Skeletal muscle satellite cell (primary cell): ENCODE data around the gene SAMD9.
"Not testable (repeated sequence)": the region's sequence is repeated elsewhere in the genome, so short reads cannot be mapped to it uniquely, and the experiment has no call there.

ENCODE experiments used
- H3K27me3 ChIP-seq: 2 replicates; pipeline ENCODE4 v1.7.0; 2013; ENCODE audit warnings: low read length; ENCODE audit not compliant: control insufficient read depth, insufficient read depth
- H3K36me3 ChIP-seq: 2 replicates; pipeline ENCODE4 v1.7.0; 2013; ENCODE audit warnings: mild to moderate bottlenecking, control low read depth, low read length; ENCODE audit not compliant: insufficient read depth
- H3K4me1 ChIP-seq: 2 replicates; pipeline ENCODE4 v1.7.0; 2013; ENCODE audit warnings: low read length; ENCODE audit not compliant: control insufficient read depth, insufficient read depth
- H3K4me2 ChIP-seq: 2 replicates; pipeline ENCODE4 v1.7.0; 2013; ENCODE audit warnings: mild to moderate bottlenecking, low read length
- H3K4me3 ChIP-seq: 2 replicates; pipeline ENCODE4 v1.7.0; 2013; ENCODE audit warnings: low read length
- H3K9ac ChIP-seq: 2 replicates; pipeline ENCODE4 v1.7.0; 2013; ENCODE audit warnings: mild to moderate bottlenecking, low read depth, low read length, moderate library complexity
- H3K9me3 ChIP-seq: replicated peaks from 2 replicates; pipeline ENCODE4 v1.7.0; 2013; ENCODE audit warnings: mild to moderate bottlenecking, control low read depth, low read length

The SAMD9 gene

GRCh38 chr7:93119191-93119905 lies 1.6 kb upstream of the SAMD9 start:
- no peaks in the 10 kb centered on the region for H3K9me3 ChIP-seq

GRCh38 chr7:93117327-93117726 lies 452 bp downstream of the SAMD9 start:
- peak overlapping the region; percentile 74 for H3K4me2 ChIP-seq
- H3K36me3 ChIP-seq, result no peaks in the 10 kb centered on the region
- no peaks in the 10 kb centered on the region for H3K27me3 ChIP-seq
- H3K9me3 ChIP-seq, result no peaks in the 10 kb centered on the region
- H3K9ac ChIP-seq, result peak overlapping the region; percentile 77
- H3K4me1 ChIP-seq, result peaks cover 38% of the 10 kb centered on the region
- H3K4me3 ChIP-seq, result peak overlapping the region; percentile 71

More at GRCh38 chr7:93119191-93119905, 1.6 kb upstream of the SAMD9 start:
- no peaks in the 10 kb centered on the region for H3K36me3 ChIP-seq
- H3K9ac ChIP-seq, result no peak overlapping the region
- H3K4me1 ChIP-seq, result peaks cover 38% of the 10 kb centered on the region
- H3K27me3 ChIP-seq, result no peaks in the 10 kb centered on the region
- peak overlapping the region; percentile 17 for H3K4me2 ChIP-seq
- no peak overlapping the region for H3K4me3 ChIP-seq

GRCh38 chr7:93115796-93116195 lies 2.0 kb downstream of the SAMD9 start:
- Histone ChIP-seq H3K36me3 (no peaks in the 10 kb centered on the region), H3K27me3 (no peaks in the 10 kb centered on the region), H3K4me3 (peak overlapping the region; percentile 71), H3K9ac (peak overlapping the region; percentile 77), H3K4me2 (peak overlapping the region; percentile 74), H3K9me3 (no peaks in the 10 kb centered on the region), H3K4me1 (peaks cover 38% of the 10 kb centered on the region)

GRCh38 chr7:93108003-93108402 lies 9.8 kb downstream of the SAMD9 start:
- Histone ChIP-seq H3K4me2 (no peak overlapping the region), H3K9ac (no peak overlapping the region), H3K27me3 (no peaks in the 10 kb centered on the region), H3K4me1 (no peaks in the 10 kb centered on the region), H3K36me3 (peaks cover 21% of the 10 kb centered on the region), H3K9me3 (no peaks in the 10 kb centered on the region), H3K4me3 (no peak overlapping the region)

- H3K27me3 ChIP-seq, result no peaks in the 10 kb centered on the region
- H3K4me1 ChIP-seq, result no peaks in the 10 kb centered on the region
- no peak overlapping the region for H3K4me2 ChIP-seq
- H3K9me3 ChIP-seq, result no peaks in the 10 kb centered on the region
- H3K9ac ChIP-seq, result no peak overlapping the region
- H3K36me3 ChIP-seq, result no peaks in the 10 kb centered on the region
- H3K4me3 ChIP-seq, result no peak overlapping the region
Measured at GRCh38 chr7:93097388-93097787, 20.4 kb downstream of the SAMD9 start.

GRCh38 chr7:93092757-93093370 lies 24.9 kb downstream of the SAMD9 start:
- no peak overlapping the region for H3K9ac ChIP-seq
- H3K4me3 ChIP-seq, result no peak overlapping the region
- no peaks in the 10 kb centered on the region for H3K9me3 ChIP-seq

GRCh38 chr7:93073357-93073756 lies 44.4 kb downstream of the SAMD9 start:
- not testable (repeated sequence) for H3K9ac ChIP-seq, H3K36me3 ChIP-seq, H3K4me3 ChIP-seq, H3K9me3 ChIP-seq, H3K4me2 ChIP-seq, H3K27me3 ChIP-seq, H3K4me1 ChIP-seq

More at GRCh38 chr7:93092757-93093370, 24.9 kb downstream of the SAMD9 start:
- Histone ChIP-seq H3K4me2 (no peak overlapping the region), H3K36me3 (no peaks in the 10 kb centered on the region), H3K4me1 (no peaks in the 10 kb centered on the region), H3K27me3 (peaks cover 24% of the 10 kb centered on the region)

GRCh38 chr7:93062599-93062998 lies 55.2 kb downstream of the SAMD9 start:
- no peaks in the 10 kb centered on the region for H3K36me3 ChIP-seq
- no peaks in the 10 kb centered on the region for H3K4me1 ChIP-seq
- H3K27me3 ChIP-seq, result peaks cover 12% of the 10 kb centered on the region
- no peak overlapping the region for H3K4me2 ChIP-seq
- H3K4me3 ChIP-seq, result no peak overlapping the region
- H3K9ac ChIP-seq, result no peak overlapping the region
- H3K9me3 ChIP-seq, result no peaks in the 10 kb centered on the region

GRCh38 chr7:93060865-93061264 lies 56.9 kb downstream of the SAMD9 start:
- Histone ChIP-seq H3K4me1 (no peaks in the 10 kb centered on the region), H3K36me3 (no peaks in the 10 kb centered on the region), H3K4me3 (no peak overlapping the region), H3K27me3 (peaks cover 12% of the 10 kb centered on the region), H3K9me3 (no peaks in the 10 kb centered on the region), H3K4me2 (no peak overlapping the region), H3K9ac (no peak overlapping the region)

- no peak overlapping the region for H3K9ac ChIP-seq
- no peaks in the 10 kb centered on the region for H3K36me3 ChIP-seq
- no peaks in the 10 kb centered on the region for H3K9me3 ChIP-seq
- H3K4me1 ChIP-seq, result no peaks in the 10 kb centered on the region
- no peak overlapping the region for H3K4me3 ChIP-seq
- H3K27me3 ChIP-seq, result peaks cover 12% of the 10 kb centered on the region
- no peak overlapping the region for H3K4me2 ChIP-seq
Measured at GRCh38 chr7:93060025-93060424, 57.8 kb downstream of the SAMD9 start.

GRCh38 chr7:93056621-93057020 lies 61.2 kb downstream of the SAMD9 start:
- not testable (repeated sequence) for H3K9ac ChIP-seq, H3K27me3 ChIP-seq, H3K4me2 ChIP-seq, H3K36me3 ChIP-seq, H3K4me3 ChIP-seq, H3K9me3 ChIP-seq, H3K4me1 ChIP-seq
